Panc1 (cell line): ENCODE results near the gene CHSY1. TPM values are rescaled to one million over a fixed set of nuclear protein-coding genes. Genes with fewer than 3 reads are reported as not detected.

ENCODE experiments used
- ATAC-seq: fragments of 200-7000 bp; cut with Tn5 transposase; 2 replicates; pipeline ENCODE4 v1.9.1; 2020; ENCODE audit warnings: mild to moderate bottlenecking, moderate library complexity
- BruUV-seq: library from RNA; stranded (reverse); fragments of 400-500 nt; replicated peaks from 2 replicates; lab custom pipeline; 2021; lab: Mats Ljungman, UMichigan
- CTCF ChIA-PET: fragments of 300-600 bp; sonication (Branson Sonifier 250); formaldehyde crosslinking; loops from one replicate; lab custom pipeline; 2022; ENCODE audit warnings: antibody characterized with exemption; lab: Charles Lee
- POLR2A ChIA-PET: fragments of 300-600 bp; sonication (Branson Sonifier 250); formaldehyde crosslinking; loops from one replicate; lab custom pipeline; 2022; ENCODE audit warnings: antibody characterized with exemption; lab: Charles Lee
- DNase-seq: peaks from one replicate; pipeline ENCODE4 v3.0.0-alpha.2; 2010; ENCODE audit warnings: low read depth, low spot score
- H3K27ac ChIP-seq: 2 replicates; pipeline ENCODE4 v1.5.1; 2011; ENCODE audit warnings: mild to moderate bottlenecking, low read length, inconsistent platforms
- H3K27me3 ChIP-seq: fragments of 200-500 bp; sonication (Bioruptor generic); 2 replicates; pipeline ENCODE4 v1.6.0; 2014; ENCODE audit warnings: low read length, inconsistent platforms; ENCODE audit not compliant: control insufficient read depth, insufficient read depth
- H3K36me3 ChIP-seq: fragments of 200-500 bp; sonication (Bioruptor generic); 2 replicates; pipeline ENCODE4 v1.5.1; 2014; ENCODE audit warnings: inconsistent platforms, mild to moderate bottlenecking, low read length, moderate library complexity; ENCODE audit not compliant: control insufficient read depth, insufficient read depth
- H3K4me1 ChIP-seq: 2 replicates; pipeline ENCODE4 v1.5.1; 2011; ENCODE audit warnings: inconsistent platforms, mild to moderate bottlenecking, low read length, moderate library complexity; ENCODE audit not compliant: control insufficient read depth, insufficient read depth
- H3K4me3 ChIP-seq, 2 experiments: 2 replicates each; pipeline ENCODE4 v1.5.1; 2011 to 2012; ENCODE audit warnings: low read depth in 2 of 2, low read length in 2 of 2, mild to moderate bottlenecking in 2 of 2, inconsistent platforms in 1 of 2, moderate library complexity in 1 of 2
- H3K9me3 ChIP-seq: fragments of 200-500 bp; sonication (Bioruptor generic); 2 replicates; pipeline ENCODE4 v1.5.1; 2014; ENCODE audit warnings: low read depth, mild to moderate bottlenecking, inconsistent platforms, low read length, moderate library complexity; ENCODE audit not compliant: control insufficient read depth, insufficient read depth
- POLR2AphosphoS5 ChIP-seq: IDR thresholded peaks from 2 replicates; pipeline ENCODE4 v1.6.1; 2012; ENCODE audit warnings: mild to moderate bottlenecking, low read depth, low read length, moderate library complexity
- SIN3A ChIP-seq: IDR thresholded peaks from 2 replicates; pipeline ENCODE4 v1.6.1; 2012; ENCODE audit warnings: low read depth, mild to moderate bottlenecking, low read length, moderate library complexity, borderline replicate concordance; ENCODE audit not compliant: insufficient read depth
- TCF7L2 ChIP-seq: IDR thresholded peaks from 2 replicates; pipeline ENCODE4 v1.6.1; 2011; ENCODE audit warnings: mild to moderate bottlenecking, low read depth, low read length, inconsistent platforms
- in situ Hi-C: cut with HindIII; loops from 2 replicates; pipeline ENCODE4 v1.10.0; 2016; ENCODE audit warnings: low sequenced_read_pairs, low pct_unique_long_range_greater_than_20kb
- intact Hi-C: fragments of 100-400 bp; cut with micrococcal nuclease; formaldehyde crosslinking; loops from one replicate; pipeline ENCODE4 v1.10.0; 2022; ENCODE audit not compliant: unreplicated experiment
- total RNA-seq: library from RNA; stranded (reverse); gene quantifications from one replicate; pipeline ENCODE4 v1.2.1, GENCODE V29; 2021; ENCODE audit not compliant: unreplicated experiment
- TF ChIP-seq, protein P1 (sequence below), 2 experiments: IDR thresholded peaks; 2 replicates each; pipeline ENCODE4 v1.6.1; 2011 to 2012; ENCODE audit warnings: low read depth in 2 of 2, control low read depth in 1 of 2, low read length in 1 of 2, mild to moderate bottlenecking in 1 of 2, moderate library complexity in 1 of 2; ENCODE audit not compliant: insufficient read depth in 1 of 2
- TF ChIP-seq, protein P2 (sequence below): fragments of 450-650 bp; IDR thresholded peaks from 2 replicates; pipeline ENCODE4 v1.5.1; 2017; ENCODE audit warnings: mild to moderate bottlenecking

CHSY1 gene
- total RNA-seq, 1 experiment from 2014 or later, result 50.8 TPM

DNA sequence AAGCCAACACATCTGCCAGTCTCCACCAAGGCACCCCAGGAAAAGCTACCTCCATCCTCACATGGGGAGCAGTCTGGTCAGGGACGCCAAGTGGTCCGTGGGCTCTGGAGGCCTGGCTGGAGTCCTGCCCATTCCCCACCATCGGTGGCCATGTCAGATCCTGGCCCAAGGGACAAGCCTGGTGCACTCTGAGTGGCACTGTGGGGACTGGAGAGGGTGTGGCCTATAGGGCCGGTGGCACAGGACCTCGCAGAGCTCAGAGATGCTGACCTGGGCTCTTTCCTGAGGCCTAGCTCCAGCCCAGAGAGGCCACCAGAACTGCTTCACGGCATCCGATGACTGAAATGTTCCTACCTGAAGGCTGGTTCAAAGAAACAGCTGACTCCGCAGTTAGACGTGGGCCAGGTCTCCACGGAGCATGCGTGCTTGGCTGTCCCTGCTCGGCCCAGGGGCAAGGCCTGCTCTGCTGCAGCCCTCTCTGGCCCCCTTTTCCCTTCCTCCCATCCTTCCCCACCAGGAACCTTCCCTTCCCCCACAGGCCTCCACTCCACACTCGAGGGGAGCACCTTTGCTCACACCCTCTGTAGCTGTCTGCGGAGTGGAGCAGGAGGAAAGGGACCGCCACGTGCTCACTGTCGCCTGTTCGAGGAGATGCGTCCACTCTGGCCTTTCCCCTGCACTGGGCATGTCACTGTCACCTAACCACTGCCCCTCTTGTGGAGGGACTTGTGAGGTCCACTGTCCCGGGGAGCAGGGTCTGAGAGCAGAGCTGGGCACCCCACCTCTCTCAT, 119.3 kb downstream of the CHSY1 start:
- Histone ChIP-seq H3K4me1 (peaks cover 3% of the 10 kb centered on the region), H3K36me3 (no peaks in the 10 kb centered on the region), H3K4me3 (no peak overlapping the region), H3K9me3 (peaks cover 12% of the 10 kb centered on the region), H3K27ac (no peak overlapping the region), H3K27me3 (no peaks in the 10 kb centered on the region)
- no TSS peak for BruUV-seq
- ChIA-PET POLR2A (no interaction called here), CTCF (no interaction called here)
- ATAC-seq (no peak), DNase-seq (no peak)
- in situ Hi-C loops, result no loop called here
- intact Hi-C loops, result no loop called here
- TF ChIP-seq, protein P1, sequence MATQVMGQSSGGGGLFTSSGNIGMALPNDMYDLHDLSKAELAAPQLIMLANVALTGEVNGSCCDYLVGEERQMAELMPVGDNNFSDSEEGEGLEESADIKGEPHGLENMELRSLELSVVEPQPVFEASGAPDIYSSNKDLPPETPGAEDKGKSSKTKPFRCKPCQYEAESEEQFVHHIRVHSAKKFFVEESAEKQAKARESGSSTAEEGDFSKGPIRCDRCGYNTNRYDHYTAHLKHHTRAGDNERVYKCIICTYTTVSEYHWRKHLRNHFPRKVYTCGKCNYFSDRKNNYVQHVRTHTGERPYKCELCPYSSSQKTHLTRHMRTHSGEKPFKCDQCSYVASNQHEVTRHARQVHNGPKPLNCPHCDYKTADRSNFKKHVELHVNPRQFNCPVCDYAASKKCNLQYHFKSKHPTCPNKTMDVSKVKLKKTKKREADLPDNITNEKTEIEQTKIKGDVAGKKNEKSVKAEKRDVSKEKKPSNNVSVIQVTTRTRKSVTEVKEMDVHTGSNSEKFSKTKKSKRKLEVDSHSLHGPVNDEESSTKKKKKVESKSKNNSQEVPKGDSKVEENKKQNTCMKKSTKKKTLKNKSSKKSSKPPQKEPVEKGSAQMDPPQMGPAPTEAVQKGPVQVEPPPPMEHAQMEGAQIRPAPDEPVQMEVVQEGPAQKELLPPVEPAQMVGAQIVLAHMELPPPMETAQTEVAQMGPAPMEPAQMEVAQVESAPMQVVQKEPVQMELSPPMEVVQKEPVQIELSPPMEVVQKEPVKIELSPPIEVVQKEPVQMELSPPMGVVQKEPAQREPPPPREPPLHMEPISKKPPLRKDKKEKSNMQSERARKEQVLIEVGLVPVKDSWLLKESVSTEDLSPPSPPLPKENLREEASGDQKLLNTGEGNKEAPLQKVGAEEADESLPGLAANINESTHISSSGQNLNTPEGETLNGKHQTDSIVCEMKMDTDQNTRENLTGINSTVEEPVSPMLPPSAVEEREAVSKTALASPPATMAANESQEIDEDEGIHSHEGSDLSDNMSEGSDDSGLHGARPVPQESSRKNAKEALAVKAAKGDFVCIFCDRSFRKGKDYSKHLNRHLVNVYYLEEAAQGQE (IDR thresholded peaks at IDR 0.05; ENCODE audit: insufficient read depth in 1 of 2, low read depth in 2 of 2, low read length in 1 of 2), result no peak
- TF ChIP-seq SIN3A, result no peak
- no peak for TF ChIP-seq TCF7L2
- TF ChIP-seq POLR2AphosphoS5, result no peak
- TF ChIP-seq, protein P2, sequence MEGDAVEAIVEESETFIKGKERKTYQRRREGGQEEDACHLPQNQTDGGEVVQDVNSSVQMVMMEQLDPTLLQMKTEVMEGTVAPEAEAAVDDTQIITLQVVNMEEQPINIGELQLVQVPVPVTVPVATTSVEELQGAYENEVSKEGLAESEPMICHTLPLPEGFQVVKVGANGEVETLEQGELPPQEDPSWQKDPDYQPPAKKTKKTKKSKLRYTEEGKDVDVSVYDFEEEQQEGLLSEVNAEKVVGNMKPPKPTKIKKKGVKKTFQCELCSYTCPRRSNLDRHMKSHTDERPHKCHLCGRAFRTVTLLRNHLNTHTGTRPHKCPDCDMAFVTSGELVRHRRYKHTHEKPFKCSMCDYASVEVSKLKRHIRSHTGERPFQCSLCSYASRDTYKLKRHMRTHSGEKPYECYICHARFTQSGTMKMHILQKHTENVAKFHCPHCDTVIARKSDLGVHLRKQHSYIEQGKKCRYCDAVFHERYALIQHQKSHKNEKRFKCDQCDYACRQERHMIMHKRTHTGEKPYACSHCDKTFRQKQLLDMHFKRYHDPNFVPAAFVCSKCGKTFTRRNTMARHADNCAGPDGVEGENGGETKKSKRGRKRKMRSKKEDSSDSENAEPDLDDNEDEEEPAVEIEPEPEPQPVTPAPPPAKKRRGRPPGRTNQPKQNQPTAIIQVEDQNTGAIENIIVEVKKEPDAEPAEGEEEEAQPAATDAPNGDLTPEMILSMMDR, result no peak

DNA sequence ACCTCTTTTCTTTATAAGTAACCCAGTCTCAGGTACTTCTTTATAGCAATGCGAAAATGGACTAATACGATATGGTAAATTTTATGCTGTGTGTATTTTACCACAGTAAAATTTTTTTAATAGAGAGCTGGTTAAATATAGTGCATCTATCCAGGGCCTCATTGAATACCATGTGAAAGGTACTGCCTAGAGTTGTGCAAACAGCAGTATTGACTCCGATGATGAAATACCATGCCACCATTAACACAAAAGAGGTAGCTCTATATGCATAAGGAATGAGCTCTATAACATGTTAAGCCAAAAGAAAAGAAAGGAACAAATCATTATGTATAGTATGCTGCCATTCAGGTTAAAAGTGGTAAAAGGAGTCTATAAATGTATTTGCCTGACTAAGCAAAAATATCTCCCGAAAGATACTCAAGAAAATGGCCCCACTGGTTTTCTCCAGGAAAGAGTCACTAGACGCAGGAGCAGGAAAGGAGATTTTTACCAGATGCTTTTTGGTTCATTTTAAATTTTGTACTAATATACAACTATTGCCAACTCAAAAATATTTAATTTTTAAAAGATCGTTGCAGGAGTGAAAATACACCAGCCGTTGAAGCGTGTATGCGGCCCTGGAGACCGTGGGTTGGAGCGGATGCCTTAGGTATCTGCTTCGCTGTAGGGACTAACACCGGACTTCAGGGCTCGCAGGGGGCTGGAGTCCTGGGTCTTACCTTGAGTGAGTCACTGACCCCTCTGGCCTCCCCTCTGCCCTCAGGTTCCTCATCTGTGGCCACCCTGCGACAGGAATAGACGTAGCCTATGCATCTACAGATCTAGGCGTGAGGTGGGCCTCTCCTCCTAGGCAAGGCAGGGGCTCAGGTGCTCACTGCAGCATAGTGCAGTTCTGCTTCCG, 120.1 kb downstream of the CHSY1 start:
- Histone ChIP-seq H3K27me3 (no peaks in the 10 kb centered on the region), H3K27ac (no peak overlapping the region), H3K9me3 (peaks cover 12% of the 10 kb centered on the region), H3K4me1 (peaks cover 10% of the 10 kb centered on the region), H3K4me3 (no peak overlapping the region), H3K36me3 (no peaks in the 10 kb centered on the region)
- ChIA-PET CTCF (no interaction called here), POLR2A (no interaction called here)
- DNase-seq, result no peak
- BruUV-seq, result no TSS peak
- no peak for ATAC-seq
- TF ChIP-seq, protein P2, result no peak
- TF ChIP-seq SIN3A (no peak), POLR2AphosphoS5 (no peak)
- TF ChIP-seq, protein P1 (IDR thresholded peaks at IDR 0.05; ENCODE audit: insufficient read depth in 1 of 2, low read depth in 2 of 2, low read length in 1 of 2), result no peak
- in situ Hi-C loops, result no loop called here
- intact Hi-C loops, result no loop called here
